Endodermal cell (in vitro differentiated cells): ENCODE measurements around the gene MCFD2. TPM values are rescaled to one million over a fixed set of nuclear protein-coding genes. Genes with fewer than 3 reads are reported as not detected.

ENCODE experiments used
- DNase-seq: peaks from one replicate; pipeline ENCODE4 v3.0.0-alpha.2; 2017
- H3K27ac ChIP-seq: 2 replicates; pipeline ENCODE4 v1.5.1; 2013; ENCODE audit warnings: mild to moderate bottlenecking, low read depth, low read length, moderate library complexity
- H3K27me3 ChIP-seq: 2 replicates; pipeline ENCODE4 v1.6.1; 2013; ENCODE audit warnings: mild to moderate bottlenecking, low read length, moderate library complexity; ENCODE audit not compliant: insufficient read depth, control insufficient read depth, poor library complexity, severe bottlenecking
- H3K36me3 ChIP-seq: 2 replicates; pipeline ENCODE4 v1.7.0; 2013; ENCODE audit warnings: mild to moderate bottlenecking, low read length, moderate library complexity; ENCODE audit not compliant: control insufficient read depth, insufficient read depth
- H3K4me1 ChIP-seq: one replicate; pipeline ENCODE4 v1.7.0; 2013; ENCODE audit warnings: low read length; ENCODE audit not compliant: control insufficient read depth, insufficient read depth
- H3K4me3 ChIP-seq: 2 replicates; pipeline ENCODE4 v1.5.1; 2013; ENCODE audit warnings: mild to moderate bottlenecking, low read length, moderate library complexity
- H3K9ac ChIP-seq: 2 replicates; pipeline ENCODE4 v1.6.1; 2013; ENCODE audit warnings: mild to moderate bottlenecking, low read length, moderate library complexity; ENCODE audit not compliant: poor library complexity, severe bottlenecking; ENCODE audit errors: extremely low read depth
- H3K9me3 ChIP-seq: 2 replicates; pipeline ENCODE4 v1.6.1; 2013; ENCODE audit warnings: mild to moderate bottlenecking, low read length, moderate library complexity; ENCODE audit not compliant: control insufficient read depth
- H3K27ac Mint-ChIP-seq: 2 replicates; pipeline ENCODE4 v1.8.0; 2020; ENCODE audit warnings: mixed read lengths
- H3K27me3 Mint-ChIP-seq: 2 replicates; pipeline ENCODE4 v1.8.0; 2021; ENCODE audit warnings: mild to moderate bottlenecking, mixed read lengths; ENCODE audit not compliant: insufficient read depth
- H3K36me3 Mint-ChIP-seq: 2 replicates; pipeline ENCODE4 v1.8.0; 2020; ENCODE audit warnings: low read depth, mixed read lengths
- H3K4me1 Mint-ChIP-seq: 2 replicates; pipeline ENCODE4 v1.8.0; 2020; ENCODE audit warnings: mixed read lengths
- H3K4me3 Mint-ChIP-seq: 2 replicates; pipeline ENCODE4 v1.8.0; 2020; ENCODE audit warnings: mild to moderate bottlenecking, moderate library complexity, mixed read lengths
- H3K9me3 Mint-ChIP-seq: 2 replicates; pipeline ENCODE4 v1.8.0; 2020; ENCODE audit warnings: mild to moderate bottlenecking, mixed read lengths
- CTCF ChIP-seq: fragments of 200-600 bp; sonication (generic); conservative IDR thresholded peaks from 2 replicates; pipeline ENCODE4 v1.5.0; 2021; ENCODE audit warnings: antibody characterized with exemption, mild to moderate bottlenecking
- WGBS, 2 experiments: methylation state at CpG; one replicate each; pipeline versions ENCODE4 v1.1.5 to v1.1.7; 2013; ENCODE audit warnings: missing lambda C conversion rate in 2 of 2, mixed read lengths in 1 of 2; ENCODE audit not compliant: insufficient coverage in 1 of 2, insufficient read length in 1 of 2; 5-methylcytosine and 5-hydroxymethylcytosine counted together
- total RNA-seq, 2 donors: library from RNA; stranded (reverse); fragmentation: NEBNext Ultra II Directional in 1 of 2; extraction: Animal tissue kit (Norgen Biotek cat#: 25700) in 1 of 2; gene quantifications; 2 replicates in 1 of 2; 3 replicates in 1 of 2; pipeline ENCODE4 v1.2.1, GENCODE V29; 2021

The MCFD2 gene
- total RNA-seq, 2 donors from 2014 or later, result 82.4 to 82.9 TPM

- Histone ChIP-seq H3K9ac (no peak overlapping the region), H3K27ac (no peak overlapping the region), H3K4me1 (no peaks in the 10 kb centered on the region), H3K9me3 (no peaks in the 10 kb centered on the region), H3K4me3 (no peak overlapping the region), H3K36me3 (no peaks in the 10 kb centered on the region), H3K27me3 (no peaks in the 10 kb centered on the region)
- no peaks in the 10 kb centered on the region for H3K4me1 Mint-ChIP-seq
- 90 to 100% methylated on average over 1 of the region's 1 CpG for WGBS, 2 experiments
- H3K27ac Mint-ChIP-seq, result no peak overlapping the region
- no peak for DNase-seq
- peaks cover 2% of the 10 kb centered on the region for H3K9me3 Mint-ChIP-seq
- no peak for TF ChIP-seq CTCF
- peaks cover 2% of the 10 kb centered on the region for H3K27me3 Mint-ChIP-seq
- H3K4me3 Mint-ChIP-seq, result no peak overlapping the region
- H3K36me3 Mint-ChIP-seq, result no peaks in the 10 kb centered on the region
These were observed 63.0 kb downstream of the MCFD2 start for GRCh38 chr2:46852598-46852997.

- H3K36me3 ChIP-seq, result no peaks in the 10 kb centered on the region
- WGBS, 2 experiments, result 90 to 94% methylated on average over 9 of the region's 9 CpGs
- no peak overlapping the region for H3K9ac ChIP-seq
- H3K4me1 Mint-ChIP-seq, result no peaks in the 10 kb centered on the region
- no peak overlapping the region for H3K4me3 ChIP-seq
- no peaks in the 10 kb centered on the region for H3K36me3 Mint-ChIP-seq
- H3K4me3 Mint-ChIP-seq, result no peak overlapping the region
- H3K27me3 Mint-ChIP-seq, result peaks cover 2% of the 10 kb centered on the region
- no peaks in the 10 kb centered on the region for H3K9me3 ChIP-seq
- H3K27ac Mint-ChIP-seq, result no peak overlapping the region
- H3K27ac ChIP-seq, result no peak overlapping the region
- no peaks in the 10 kb centered on the region for H3K4me1 ChIP-seq
- no peak for TF ChIP-seq CTCF
- H3K9me3 Mint-ChIP-seq, result peaks cover 2% of the 10 kb centered on the region
- no peaks in the 10 kb centered on the region for H3K27me3 ChIP-seq
- no peak for DNase-seq
These were observed 63.5 kb downstream of the MCFD2 start for GRCh38 chr2:46852124-46852523.

Other genes starting within 250 kb of the MCFD2 start
- gene SOCS5, start 216.5 kb downstream of the MCFD2 start, total RNA-seq, result 10 to 100 TPM; 14.8 to 15.8 TPM
- 10 to 100 TPM; 11.9 to 17.6 TPM for gene TTC7A, start 25.4 kb upstream of the MCFD2 start, total RNA-seq
- under 1 TPM; 0.15 to 0.42 TPM for gene STPG4, start 239.5 kb upstream of the MCFD2 start, total RNA-seq